ENCODE results near the gene EEF1AKMT3. TPM values are rescaled to one million over a fixed set of nuclear protein-coding genes. Genes with fewer than 3 reads are reported as not detected.

The EEF1AKMT3 gene
- total RNA-seq, 1 donor from 2014 or later = 7.3 TPM

GRCh38 chr12:57745485-57745881 is 26.9 kb upstream of the EEF1AKMT3 start:
- H3K4me3 ChIP-seq (ENCODE audit: low read depth, low read length) = peak overlapping the region; percentile 86
- no peak for TF ChIP-seq CTCF (IDR thresholded peaks at IDR 0.05; ENCODE audit: insufficient read depth, low read length, poor library complexity, severe bottlenecking)
- peaks cover 16% of the 10 kb centered on the region for H3K27me3 ChIP-seq (ENCODE audit: control insufficient read depth, insufficient read depth, low read length)
- H3K36me3 ChIP-seq (ENCODE audit: control insufficient read depth, insufficient read depth, low read length) = peaks cover 2% of the 10 kb centered on the region
- no peak for DNase-seq (ENCODE audit: low read depth)

- peaks cover 2% of the 10 kb centered on the region for H3K36me3 ChIP-seq (ENCODE audit: control insufficient read depth, insufficient read depth, low read length)
- H3K27me3 ChIP-seq (ENCODE audit: control insufficient read depth, insufficient read depth, low read length) = peaks cover 11% of the 10 kb centered on the region
- no peak for TF ChIP-seq CTCF (IDR thresholded peaks at IDR 0.05; ENCODE audit: insufficient read depth, low read length, poor library complexity, severe bottlenecking)
- DNase-seq (ENCODE audit: low read depth) = no peak
- H3K4me3 ChIP-seq (ENCODE audit: low read depth, low read length) = no peak overlapping the region
These were observed 26.4 kb upstream of the EEF1AKMT3 start for GRCh38 chr12:57746025-57746424.

- no peak for DNase-seq (ENCODE audit: low read depth)
- Histone ChIP-seq H3K36me3 (ENCODE audit: control insufficient read depth, insufficient read depth, low read length) (peaks cover 2% of the 10 kb centered on the region), H3K27me3 (ENCODE audit: control insufficient read depth, insufficient read depth, low read length) (no peaks in the 10 kb centered on the region), H3K4me3 (ENCODE audit: low read depth, low read length) (no peak overlapping the region)
- no peak for TF ChIP-seq CTCF (IDR thresholded peaks at IDR 0.05; ENCODE audit: insufficient read depth, low read length, poor library complexity, severe bottlenecking)
These were observed 23.4 kb upstream of the EEF1AKMT3 start for GRCh38 chr12:57749061-57749460.

- Histone ChIP-seq H3K36me3 (ENCODE audit: control insufficient read depth, insufficient read depth, low read length) (peaks cover 2% of the 10 kb centered on the region), H3K4me3 (ENCODE audit: low read depth, low read length) (peak overlapping the region; percentile 72), H3K27me3 (ENCODE audit: control insufficient read depth, insufficient read depth, low read length) (no peaks in the 10 kb centered on the region)
- TF ChIP-seq CTCF (IDR thresholded peaks at IDR 0.05; ENCODE audit: insufficient read depth, low read length, poor library complexity, severe bottlenecking) = no peak
- no peak for DNase-seq (ENCODE audit: low read depth)
These were observed 21.6 kb upstream of the EEF1AKMT3 start for GRCh38 chr12:57750561-57751431.

- Histone ChIP-seq H3K27me3 (ENCODE audit: control insufficient read depth, insufficient read depth, low read length) (no peaks in the 10 kb centered on the region), H3K4me3 (ENCODE audit: low read depth, low read length) (peak overlapping the region; percentile 72), H3K36me3 (ENCODE audit: control insufficient read depth, insufficient read depth, low read length) (peaks cover 2% of the 10 kb centered on the region)
- no peak for DNase-seq (ENCODE audit: low read depth)
- TF ChIP-seq CTCF (IDR thresholded peaks at IDR 0.05; ENCODE audit: insufficient read depth, low read length, poor library complexity, severe bottlenecking) = no peak
These were observed 21.0 kb upstream of the EEF1AKMT3 start for GRCh38 chr12:57751432-57751787.
